Hematopoietic multipotent progenitor cell (in vitro differentiated cells): ENCODE results near the gene CMIP. TPM values are rescaled to one million over a fixed set of nuclear protein-coding genes. Genes with fewer than 3 reads are reported as not detected.

ENCODE experiments used
- DNase-seq, 3 donors: peaks; one replicate each; pipeline ENCODE4 v3.0.0-alpha.2; 2011 to 2015; ENCODE audit warnings: low read depth in 2 of 3, low spot score in 2 of 3
- total RNA-seq: library from RNA; depleted of rRNA; stranded (reverse); fragments of >200 nt; gene quantifications from one replicate; pipeline ENCODE4 v1.2.3, GENCODE V29; 2012

Gene CMIP
- total RNA-seq, 1 donor = 45.2 TPM

DNA sequence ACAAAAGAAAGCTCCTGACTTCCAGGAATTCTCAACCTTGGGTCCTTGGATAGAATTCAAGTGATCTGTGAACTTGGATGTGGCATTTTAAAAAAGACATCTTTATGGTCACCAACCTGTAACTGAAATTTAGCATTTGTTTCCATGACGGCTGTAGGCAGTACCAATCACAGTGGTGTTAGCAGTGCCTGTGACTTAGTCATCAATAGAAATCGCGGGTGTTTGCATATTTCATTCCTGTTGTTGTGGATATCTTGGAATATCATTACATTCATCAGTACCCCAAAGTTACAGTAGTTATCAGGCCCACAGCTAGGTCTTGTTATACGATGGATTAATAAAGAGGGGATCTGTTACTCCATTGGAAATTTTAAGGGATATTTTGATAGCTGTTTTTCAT, 81.6 kb downstream of the CMIP start:
- DNase-seq = no peak

DNA sequence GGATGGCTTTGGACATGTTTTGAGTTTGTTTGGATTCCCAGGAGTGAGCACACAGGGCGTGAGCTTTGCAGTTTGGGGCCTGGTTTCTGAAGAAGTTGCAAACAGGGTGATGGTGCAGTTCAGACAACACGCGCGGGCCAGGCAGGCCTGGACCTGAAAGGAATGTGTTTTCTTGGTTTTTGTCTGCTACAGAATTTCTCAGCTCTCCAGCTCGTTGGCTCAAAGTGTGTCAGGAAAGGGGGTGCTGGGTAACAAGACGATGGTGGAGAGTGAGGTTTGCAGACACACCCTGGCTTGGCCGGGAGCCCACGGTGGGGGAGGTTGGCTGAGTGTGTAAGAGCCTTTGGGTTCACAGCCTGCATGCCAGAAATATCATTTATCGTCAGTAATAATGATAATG, 82.3 kb downstream of the CMIP start:
- DNase-seq = peak in 1 of 3 donors; percentile 34

DNA sequence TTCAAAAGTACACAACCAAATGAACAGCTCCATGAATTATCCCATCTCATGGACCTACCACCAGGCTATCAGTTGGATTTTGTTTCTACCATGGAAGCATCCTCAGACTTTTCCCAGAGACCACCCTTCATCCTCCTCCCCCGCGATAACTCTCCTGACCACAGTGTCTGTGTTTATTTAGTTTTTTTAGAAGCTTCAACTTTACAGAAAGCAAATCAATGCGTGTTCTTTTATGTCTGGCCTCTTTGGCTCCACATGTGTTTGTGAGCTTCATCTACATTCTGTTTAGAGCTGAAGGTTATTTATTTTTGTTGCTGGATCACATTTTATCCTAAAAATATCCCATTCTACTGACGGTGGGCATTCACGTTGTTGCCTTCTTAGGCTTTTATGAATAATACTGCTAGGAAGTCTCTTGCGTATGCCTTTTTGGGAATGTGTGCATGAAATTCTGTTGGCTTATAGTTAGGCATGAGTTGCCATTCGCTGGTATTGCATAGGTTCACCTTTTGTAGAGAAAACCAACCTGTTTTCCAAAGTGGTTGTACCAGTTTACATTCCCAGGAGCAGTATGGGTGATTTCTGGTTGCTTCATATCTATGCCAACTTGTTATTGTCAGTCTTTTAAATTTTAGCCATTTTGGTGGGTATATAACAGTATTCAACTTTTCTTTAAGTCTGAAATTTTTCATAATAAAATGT, 83.0 kb downstream of the CMIP start:
- no peak for DNase-seq

DNA sequence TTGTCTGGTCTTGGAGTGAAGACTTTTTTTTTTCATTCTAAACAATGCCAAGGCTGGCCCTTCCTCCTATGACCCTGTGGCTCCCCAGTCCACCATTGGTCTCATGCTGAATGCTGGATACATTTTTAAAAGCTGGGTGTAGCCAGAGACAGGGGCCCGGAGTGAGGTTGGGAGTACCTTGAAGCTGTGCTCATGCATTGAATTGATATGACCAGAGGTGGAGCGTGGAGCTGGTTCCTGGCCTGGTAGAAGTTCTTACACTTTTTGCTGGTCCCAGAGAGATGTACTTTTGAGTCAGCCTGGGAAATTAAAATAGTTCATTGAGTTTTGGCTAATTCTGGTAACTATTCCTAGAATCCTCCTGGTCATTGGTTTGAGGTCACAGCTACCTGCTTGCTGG, 83.6 kb downstream of the CMIP start:
- DNase-seq = no peak

DNA sequence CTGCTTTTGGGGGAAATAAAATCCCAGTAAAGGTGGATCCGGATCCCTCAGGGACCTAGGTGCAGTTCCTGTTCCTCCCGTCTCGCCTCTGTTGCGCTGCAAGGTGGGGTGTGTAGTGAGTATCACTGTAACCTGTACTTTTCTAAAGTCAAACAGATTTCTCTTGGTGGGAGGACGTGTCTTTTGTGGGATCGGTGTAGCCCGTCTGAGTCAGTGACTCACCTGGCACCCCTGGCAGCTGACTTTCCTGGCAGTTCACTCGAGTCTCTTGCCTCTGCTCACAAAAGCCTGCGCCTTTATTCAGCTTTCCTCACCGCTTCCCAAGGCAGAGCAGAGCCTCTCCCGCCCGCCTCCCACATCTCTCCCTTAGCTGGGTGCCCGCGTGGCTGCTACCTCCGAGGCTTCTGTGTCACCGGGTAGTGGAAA, 85.7 kb downstream of the CMIP start:
- no peak for DNase-seq

DNA sequence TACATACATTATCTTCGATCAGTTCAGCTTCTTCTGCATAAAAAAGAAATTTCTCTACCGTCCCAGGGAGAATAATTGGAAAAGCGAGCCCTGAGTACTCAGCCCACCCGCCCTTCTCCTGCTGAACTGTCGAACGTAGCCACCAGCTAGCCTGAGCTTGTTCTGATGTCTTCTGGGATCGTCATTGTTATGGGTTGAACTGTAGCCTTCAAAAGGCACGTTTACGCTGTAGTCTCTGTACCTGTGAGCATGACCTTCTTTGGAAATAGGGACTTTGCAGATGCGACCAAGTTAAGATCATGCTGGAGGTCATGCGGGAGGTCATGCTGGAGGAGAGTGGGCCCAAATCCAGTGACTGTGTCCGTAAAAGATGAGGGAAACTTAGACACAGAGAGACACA, 86.2 kb downstream of the CMIP start:
- DNase-seq = no peak

DNA sequence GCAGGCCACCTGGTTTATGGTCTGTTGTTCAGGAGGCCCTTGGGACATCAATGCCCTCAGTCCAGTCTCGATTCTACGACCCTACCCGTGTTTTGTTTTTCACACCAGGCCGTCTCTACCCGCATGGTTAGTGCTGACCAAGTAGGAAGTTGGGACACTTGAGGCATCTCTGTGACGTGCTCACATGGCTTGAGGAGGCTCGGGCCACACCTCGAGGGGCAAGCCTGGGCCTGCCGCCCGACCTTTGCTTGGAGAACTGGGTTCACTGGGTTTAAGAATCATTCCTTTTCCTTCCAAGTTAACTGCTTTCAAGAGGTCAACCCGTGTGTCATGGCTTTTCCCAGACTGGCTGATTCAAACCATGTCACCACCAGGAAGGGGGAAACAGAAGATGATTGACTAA, 86.8 kb downstream of the CMIP start:
- DNase-seq = no peak

DNA sequence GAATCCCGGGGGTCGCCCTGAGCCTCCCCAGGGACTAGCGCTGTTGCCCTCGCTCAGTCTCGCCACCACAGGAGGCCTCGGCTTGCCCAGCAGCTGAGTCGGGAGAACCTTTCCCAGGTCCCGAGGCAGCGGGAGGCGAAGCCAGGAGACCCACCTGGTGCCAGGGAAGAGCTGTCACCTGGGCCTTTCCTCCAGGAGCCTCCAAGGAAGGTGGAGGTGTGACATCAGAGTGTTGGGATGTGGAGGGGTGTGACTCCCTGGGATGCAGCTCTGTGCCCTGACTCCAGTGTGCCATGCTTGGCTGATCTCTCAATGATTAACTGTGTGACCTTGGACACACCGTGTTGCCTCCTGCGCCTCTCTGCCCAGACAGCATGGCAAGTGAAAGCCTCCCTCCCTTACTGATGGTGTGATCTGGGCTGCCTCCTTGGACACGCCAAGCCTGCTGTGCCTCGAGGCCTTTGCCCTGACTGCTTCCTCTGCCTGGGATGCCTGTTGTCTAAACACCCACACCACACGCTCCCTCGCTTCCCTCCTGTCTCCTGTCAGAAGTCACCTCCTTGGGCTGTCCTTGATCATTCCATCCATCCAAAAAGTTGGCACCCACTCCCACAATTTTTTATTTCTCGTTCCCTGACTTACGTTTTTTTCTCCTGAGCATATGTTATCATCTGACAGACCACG, 88.0 kb downstream of the CMIP start:
- DNase-seq = no peak

DNA sequence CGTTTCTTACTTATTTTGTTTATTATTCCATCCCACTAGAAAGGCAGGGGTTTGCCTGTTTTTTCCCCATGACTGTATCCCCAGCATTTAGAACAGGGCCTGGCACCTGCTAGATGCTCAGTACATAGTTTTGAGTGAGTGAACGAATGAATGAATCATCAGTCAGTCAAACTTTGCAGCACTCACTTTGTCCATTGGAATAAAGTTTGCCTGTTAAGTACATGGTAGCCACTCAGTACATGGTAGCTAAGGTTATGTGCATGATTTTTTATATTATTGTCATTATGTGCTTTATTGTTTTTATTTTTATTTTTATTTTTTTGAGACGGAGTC, 88.5 kb downstream of the CMIP start:
- DNase-seq = no peak

DNA sequence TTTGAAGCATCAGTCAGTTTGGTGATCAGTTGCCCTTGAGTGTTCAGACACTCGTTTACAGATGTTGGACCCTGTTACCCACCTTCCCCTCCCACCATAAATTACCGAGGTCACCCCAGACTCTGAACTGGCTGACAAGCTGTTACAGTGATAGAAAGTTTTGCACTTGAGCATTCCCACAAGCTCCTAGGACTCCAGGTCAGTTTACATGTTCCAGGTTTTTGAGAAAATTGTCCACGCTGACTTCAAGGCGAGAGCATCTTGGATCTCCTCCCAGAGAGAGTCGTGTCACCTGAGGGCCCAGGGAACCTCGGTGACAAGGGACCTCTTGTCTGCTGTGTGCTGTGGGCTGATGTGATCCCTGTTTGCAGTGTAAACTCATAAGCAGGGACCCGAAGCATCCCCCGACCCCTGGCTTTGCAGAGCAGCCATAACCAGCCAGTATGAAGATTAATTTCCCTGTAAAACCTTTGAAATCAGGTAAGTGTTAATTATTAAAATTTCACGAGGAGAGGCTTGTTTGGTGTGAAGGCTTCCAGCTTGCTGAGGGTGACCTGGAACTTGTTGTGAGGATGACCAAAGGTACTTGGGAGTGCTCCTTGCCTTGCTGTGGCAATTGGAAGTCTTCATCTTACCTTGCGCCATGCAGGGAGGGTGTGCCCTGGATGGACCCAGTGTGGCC, 91.2 kb downstream of the CMIP start:
- no peak for DNase-seq

DNA sequence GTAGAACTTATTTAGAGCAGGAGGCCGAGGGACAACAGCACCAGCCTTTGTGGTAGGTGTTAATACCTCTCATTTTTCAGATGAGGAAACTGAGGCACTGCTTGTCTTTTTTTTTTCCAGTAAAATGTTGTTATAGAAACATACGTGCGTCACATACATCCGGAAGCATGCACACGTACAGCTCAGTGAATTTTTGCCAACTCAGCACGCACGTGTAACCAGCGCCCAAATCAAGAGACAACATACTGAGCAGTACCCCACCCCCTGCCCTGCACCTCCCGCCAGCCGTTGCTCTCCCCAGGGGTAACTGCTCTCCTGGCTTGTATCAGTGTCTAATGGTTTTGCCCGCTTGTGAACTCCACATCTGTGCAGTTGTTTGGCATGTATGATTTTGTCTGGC, 92.0 kb downstream of the CMIP start:
- no peak for DNase-seq

DNA sequence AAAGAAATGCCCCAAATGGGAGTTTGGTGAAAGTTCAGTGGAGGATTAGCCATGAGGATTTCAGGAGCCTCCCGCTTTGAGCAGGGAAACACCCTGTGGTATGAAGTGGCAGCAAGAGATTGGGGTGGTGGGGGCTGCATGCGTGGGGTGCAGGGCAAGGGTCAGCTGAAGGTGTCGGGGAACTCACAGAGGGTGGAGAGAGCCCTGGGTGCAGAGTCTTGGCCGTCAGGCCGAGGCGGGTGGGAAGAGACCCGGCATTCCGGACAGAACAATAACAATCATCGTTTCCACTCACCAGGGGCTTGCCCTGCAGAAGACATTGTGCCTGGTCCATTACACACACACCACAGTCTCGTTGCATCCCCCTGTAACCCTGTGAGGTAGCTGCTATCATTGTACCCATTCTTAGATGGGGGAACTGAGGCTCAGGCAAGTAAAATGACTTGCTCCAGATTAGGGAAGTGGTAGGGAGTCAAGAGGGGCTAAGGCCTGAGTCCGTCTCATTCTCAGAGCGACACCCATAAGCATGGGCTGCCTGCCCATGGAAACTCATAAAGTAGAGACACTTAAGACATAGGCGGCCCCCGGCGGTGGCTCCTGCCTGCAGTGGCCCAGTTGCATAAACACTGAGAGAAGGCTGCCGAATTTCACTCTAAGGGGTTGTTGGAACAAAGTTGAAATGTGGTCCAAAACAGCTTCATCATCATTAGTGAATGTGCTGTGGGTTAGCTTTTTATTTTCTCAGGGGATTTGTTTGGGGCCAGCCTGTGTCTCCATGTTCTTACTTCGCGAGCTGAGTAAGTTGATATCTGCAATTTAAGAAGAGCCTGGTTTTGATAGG, 93.3 kb downstream of the CMIP start:
- DNase-seq = no peak

DNA sequence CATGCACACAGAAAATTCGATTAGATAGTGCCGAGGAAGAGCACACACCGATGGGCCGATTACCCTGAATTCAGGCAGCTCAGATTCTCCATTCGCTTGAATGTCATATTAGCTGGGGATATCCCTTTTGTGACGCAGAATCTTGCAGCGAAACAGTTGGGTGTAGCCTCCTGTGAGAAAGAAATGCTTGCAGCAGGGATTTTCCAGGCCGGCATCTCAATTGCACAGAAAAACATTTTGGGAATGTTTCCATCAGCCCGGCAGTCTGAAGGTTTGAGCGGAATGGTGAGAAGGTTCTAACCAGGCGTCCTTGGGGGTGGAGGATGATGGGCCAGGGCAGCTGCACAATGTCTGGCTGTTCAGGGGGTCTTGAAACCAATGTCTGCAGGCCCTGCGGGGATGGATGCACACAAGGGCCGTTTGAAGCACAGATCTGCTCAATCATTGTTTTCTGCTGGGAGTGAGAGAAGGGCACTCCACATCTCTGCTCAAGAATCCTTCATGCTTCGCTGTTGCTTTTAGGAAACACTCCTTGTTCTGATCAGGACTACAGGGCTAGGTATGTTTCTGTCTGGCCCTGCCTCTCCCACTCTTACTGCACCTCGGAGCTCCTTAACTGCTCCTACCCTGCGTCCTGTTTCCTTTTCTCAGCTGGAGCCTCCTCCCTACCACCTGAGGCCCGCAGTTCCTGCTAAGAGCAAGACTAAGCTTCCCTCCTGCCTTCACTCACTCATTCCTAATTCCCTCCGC, 94.6 kb downstream of the CMIP start:
- no peak for DNase-seq

DNA sequence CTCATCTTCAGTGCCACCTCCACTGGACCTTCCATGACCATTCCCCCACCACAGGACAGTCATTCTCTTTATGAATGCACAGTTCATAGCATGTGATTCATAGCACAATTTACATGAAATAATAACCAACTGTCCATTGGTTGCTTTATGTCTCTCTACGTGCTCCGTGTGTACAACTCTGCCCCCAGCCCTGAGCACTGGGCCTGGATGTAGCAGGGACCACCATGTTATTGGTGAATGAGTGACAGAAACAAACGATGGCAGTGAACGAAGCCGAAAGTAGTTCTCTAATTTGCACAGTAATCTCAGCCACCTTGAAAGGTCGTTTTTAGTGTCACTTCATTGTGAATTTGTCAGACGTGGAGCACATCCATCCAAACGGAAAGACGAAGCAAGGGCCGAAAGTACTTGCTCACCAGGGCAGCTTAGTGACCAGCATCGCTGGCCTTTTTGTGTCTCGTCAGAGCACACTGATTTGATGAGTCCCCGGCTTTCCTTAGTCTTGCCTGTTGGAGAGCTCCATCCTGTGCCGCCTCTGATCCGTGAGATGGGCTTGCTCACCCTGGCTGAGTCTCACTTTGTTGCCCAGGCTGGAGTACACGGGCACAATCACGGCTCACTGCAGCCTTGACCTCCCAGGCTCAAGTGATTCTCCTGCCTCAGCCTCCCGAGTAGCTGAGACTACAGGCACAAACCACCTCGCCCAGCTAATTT, 95.3 kb downstream of the CMIP start:
- DNase-seq = no peak

DNA sequence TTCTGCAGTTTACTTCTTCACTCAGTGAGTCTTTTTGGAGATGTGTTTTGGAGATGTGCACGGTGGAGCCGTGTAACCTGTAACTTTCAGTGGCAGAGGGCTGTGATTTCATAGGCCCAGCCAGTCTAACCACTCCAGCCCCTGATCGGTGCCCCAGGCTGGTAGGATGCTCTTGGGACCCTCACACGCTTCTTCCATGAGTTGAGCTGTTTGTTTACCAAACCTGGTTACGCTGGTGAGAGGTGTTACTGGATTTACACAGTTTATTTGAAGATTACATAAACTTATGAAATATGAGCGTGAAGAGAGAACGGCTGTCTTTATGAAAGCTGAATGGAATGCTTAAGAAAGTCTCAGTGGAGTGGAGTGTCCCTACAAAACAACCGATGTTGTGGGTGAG, 96.7 kb downstream of the CMIP start:
- DNase-seq = no peak

DNA sequence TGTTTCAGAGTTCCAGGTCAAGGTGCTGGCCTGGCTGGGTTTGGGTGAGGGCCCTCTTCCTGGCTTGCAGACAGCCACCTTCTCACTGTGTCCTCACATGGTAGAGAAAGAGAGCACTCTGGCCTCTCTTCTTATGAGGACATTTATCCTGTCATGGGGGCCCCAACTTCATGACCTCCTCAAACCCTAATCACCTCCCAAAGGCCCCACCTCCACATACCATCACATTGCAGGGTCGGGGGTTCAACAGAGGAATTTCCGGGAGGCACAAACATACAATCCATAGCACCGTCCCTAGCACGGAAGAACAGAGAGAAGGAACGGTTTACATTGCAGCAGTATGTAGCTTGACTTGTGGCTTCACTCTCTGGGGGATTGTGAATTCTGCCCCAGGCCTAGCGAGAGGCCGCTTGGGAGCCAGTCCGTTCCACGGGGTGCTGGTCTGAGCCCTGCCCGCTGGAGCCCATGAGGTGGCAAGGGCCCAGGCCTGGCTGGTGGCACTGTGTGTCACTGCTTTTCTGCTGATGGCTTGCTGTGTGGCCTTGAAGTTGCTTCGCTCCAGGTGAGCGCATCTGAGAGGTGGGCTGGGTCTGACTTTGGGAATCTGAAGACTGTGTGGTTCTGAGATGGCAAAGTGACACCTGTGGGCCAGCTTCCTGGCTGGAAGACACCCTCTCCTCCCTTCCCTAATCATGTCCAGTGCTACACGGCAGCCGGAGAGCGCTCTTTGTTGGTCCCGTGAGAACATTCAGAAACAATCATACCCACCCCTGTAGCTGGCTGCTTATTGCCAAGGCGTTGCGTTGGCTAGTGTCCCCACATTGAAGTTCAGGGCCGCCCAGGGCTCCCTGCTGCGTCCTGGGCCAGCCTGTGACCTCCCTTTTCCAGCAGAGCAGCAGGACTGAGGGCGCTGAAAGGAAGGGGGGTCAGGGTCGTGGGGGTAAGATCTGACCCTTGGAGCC, 98.3 kb downstream of the CMIP start:
- no peak for DNase-seq

DNA sequence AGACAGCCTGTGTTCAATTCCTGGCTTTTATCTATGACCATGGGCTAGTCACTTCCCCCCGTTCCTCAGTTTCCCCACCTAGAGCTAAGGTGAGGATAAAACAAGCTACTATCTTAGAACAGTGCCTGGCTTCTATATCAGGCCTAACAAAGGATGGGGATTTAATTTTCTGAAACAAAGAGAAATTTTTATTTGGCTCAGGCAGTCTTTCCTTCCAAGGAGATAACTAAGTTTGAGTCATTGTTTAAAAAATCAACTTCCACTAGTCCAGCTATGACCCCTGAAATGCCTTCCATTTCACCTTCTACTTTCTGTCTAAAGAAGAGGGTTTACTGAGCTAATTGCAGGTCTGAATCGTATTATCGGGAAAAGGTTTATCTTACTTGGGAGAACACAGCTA, 99.0 kb downstream of the CMIP start:
- no peak for DNase-seq

DNA sequence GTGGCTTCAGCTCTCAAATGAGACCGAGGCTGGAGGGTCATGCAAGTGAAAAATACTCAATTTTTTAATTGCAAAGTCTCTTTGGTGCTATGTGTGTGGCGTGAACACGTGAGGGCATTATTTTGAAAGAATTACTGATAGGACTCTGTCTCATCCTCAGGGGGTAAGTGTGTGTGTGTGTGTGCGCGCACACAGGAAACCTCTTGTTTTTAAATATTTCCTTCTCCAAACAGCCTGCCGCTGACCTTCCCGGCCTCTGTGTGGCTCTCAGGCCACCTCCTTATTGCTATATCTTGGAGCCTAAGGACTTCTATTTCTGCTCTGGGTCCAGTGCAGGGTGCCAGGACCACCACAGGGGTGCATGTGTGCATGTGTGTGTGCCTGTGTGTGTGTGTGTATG, 99.7 kb downstream of the CMIP start:
- DNase-seq = peak in 2 of 3 donors; percentile 42 to 58
